A549 (cell line): ENCODE data around the gene C5.

Experiments
- BCL3 ChIP-seq: fragments of >200 bp; sonication (Bioruptor Twin); formaldehyde crosslinking; IDR thresholded peaks from 3 replicates; pipeline ENCODE4 v1.6.1; 2016
- CTCF ChIP-seq: fragments of >200 bp; sonication (Bioruptor Twin); formaldehyde crosslinking; IDR thresholded peaks from 3 replicates; pipeline ENCODE4 v1.5.1; 2016
- HMGXB4 ChIP-seq: fragments of 250-450 bp; sonication (Bioruptor Pico); IDR thresholded peaks from 2 replicates; pipeline ENCODE4 v1.5.0; 2021; ENCODE audit warnings: mild to moderate bottlenecking, moderate library complexity, borderline replicate concordance
- JUN ChIP-seq, 2 experiments: fragments of >200 bp; sonication (Bioruptor Twin); formaldehyde crosslinking; IDR thresholded peaks; 2 replicates in 1 of 2; 3 replicates in 1 of 2; pipeline ENCODE4 v1.6.1; 2016 to 2017
- JUNB ChIP-seq: fragments of >200 bp; sonication (Bioruptor Twin); formaldehyde crosslinking; IDR thresholded peaks from 2 replicates; pipeline ENCODE4 v1.6.1; 2016
- MAX ChIP-seq: IDR thresholded peaks from 2 replicates; pipeline ENCODE4 v1.6.1; 2012
- POLR2A ChIP-seq: IDR thresholded peaks from 2 replicates; pipeline ENCODE4 v1.6.1; 2012; ENCODE audit warnings: mild to moderate bottlenecking, low read length
- POLR2AphosphoS2 ChIP-seq: conservative IDR thresholded peaks from 2 replicates; pipeline ENCODE4 v1.6.1; 2012; ENCODE audit warnings: low read length, improper control_type of control experiment, inconsistent platforms
- SMC3 ChIP-seq: fragments of >200 bp; sonication (Bioruptor Twin); formaldehyde crosslinking; IDR thresholded peaks from 3 replicates; pipeline ENCODE4 v1.6.1; 2018; ENCODE audit warnings: inconsistent platforms
- ZFP36 ChIP-seq: fragments of 450-650 bp; IDR thresholded peaks from 2 replicates; pipeline ENCODE4 v1.6.1; 2014; ENCODE audit warnings: borderline replicate concordance; ENCODE audit not compliant: partially characterized antibody

GRCh38 chr9:120965344-120966012, 84.6 kb downstream of the C5 start:
- TF ChIP-seq CTCF (no peak), MAX (no peak), POLR2AphosphoS2 (no peak), POLR2A (no peak), JUN (IDR thresholded peaks at IDR 0.05) (no peak), JUNB (no peak), HMGXB4 (CRISPR knock-in tag) (no peak), SMC3 (no peak), BCL3 (no peak), ZFP36 (no peak)
